NCI-H1105 treated with DMSO at 0.1 percent for 48 hours (cell line): ENCODE data around the gene CAMK2N1.
A peak's percentile ranks its signal among the peaks of the same experiment; 100 is the strongest.

Source experiments
- DNase-seq: peaks from one replicate; lab custom pipeline; 2025; lab: John Stamatoyannopoulos, UW

Gene CAMK2N1

GRCh38 chr1:20478057-20478635 lies 7.9 kb downstream of the CAMK2N1 start:
- DNase-seq = no peak

- DNase-seq = no peak
Measured at GRCh38 chr1:20477348-20478056, 8.5 kb downstream of the CAMK2N1 start.

- DNase-seq = no peak
Measured at GRCh38 chr1:20476265-20477038, 9.6 kb downstream of the CAMK2N1 start.

GRCh38 chr1:20474996-20475395 lies 11.0 kb downstream of the CAMK2N1 start:
- no peak for DNase-seq

- no peak for DNase-seq
Measured at GRCh38 chr1:20474333-20474975, 11.6 kb downstream of the CAMK2N1 start.

GRCh38 chr1:20473894-20474293 lies 12.1 kb downstream of the CAMK2N1 start:
- DNase-seq = no peak

- DNase-seq = no peak
Measured at GRCh38 chr1:20472860-20473711, 12.9 kb downstream of the CAMK2N1 start.

- DNase-seq = no peak
Measured at GRCh38 chr1:20472121-20472520, 13.9 kb downstream of the CAMK2N1 start.

- peak; percentile 73 for DNase-seq
Measured at GRCh38 chr1:20470194-20470593, 15.8 kb downstream of the CAMK2N1 start.

GRCh38 chr1:20469406-20470076 lies 16.5 kb downstream of the CAMK2N1 start:
- no peak for DNase-seq

- DNase-seq = no peak
Measured at GRCh38 chr1:20466273-20466672, 19.7 kb downstream of the CAMK2N1 start.

- DNase-seq = no peak
Measured at GRCh38 chr1:20465187-20465586, 20.8 kb downstream of the CAMK2N1 start.

- DNase-seq = no peak
Measured at GRCh38 chr1:20463502-20463901, 22.5 kb downstream of the CAMK2N1 start.

GRCh38 chr1:20462397-20462796 lies 23.6 kb downstream of the CAMK2N1 start:
- DNase-seq = no peak

GRCh38 chr1:20458717-20459116 lies 27.3 kb downstream of the CAMK2N1 start:
- no peak for DNase-seq

GRCh38 chr1:20454004-20454403 lies 32.0 kb downstream of the CAMK2N1 start:
- no peak for DNase-seq

- no peak for DNase-seq
Measured at GRCh38 chr1:20449735-20450311, 36.2 kb downstream of the CAMK2N1 start.

GRCh38 chr1:20448671-20449071 lies 37.3 kb downstream of the CAMK2N1 start:
- DNase-seq = no peak

GRCh38 chr1:20447794-20448193 lies 38.2 kb downstream of the CAMK2N1 start:
- no peak for DNase-seq

- no peak for DNase-seq
Measured at GRCh38 chr1:20446796-20447195, 39.2 kb downstream of the CAMK2N1 start.

GRCh38 chr1:20445956-20446355 lies 40.1 kb downstream of the CAMK2N1 start:
- no peak for DNase-seq
